ENCODE results near the gene FSTL4.

FSTL4 gene

DNA sequence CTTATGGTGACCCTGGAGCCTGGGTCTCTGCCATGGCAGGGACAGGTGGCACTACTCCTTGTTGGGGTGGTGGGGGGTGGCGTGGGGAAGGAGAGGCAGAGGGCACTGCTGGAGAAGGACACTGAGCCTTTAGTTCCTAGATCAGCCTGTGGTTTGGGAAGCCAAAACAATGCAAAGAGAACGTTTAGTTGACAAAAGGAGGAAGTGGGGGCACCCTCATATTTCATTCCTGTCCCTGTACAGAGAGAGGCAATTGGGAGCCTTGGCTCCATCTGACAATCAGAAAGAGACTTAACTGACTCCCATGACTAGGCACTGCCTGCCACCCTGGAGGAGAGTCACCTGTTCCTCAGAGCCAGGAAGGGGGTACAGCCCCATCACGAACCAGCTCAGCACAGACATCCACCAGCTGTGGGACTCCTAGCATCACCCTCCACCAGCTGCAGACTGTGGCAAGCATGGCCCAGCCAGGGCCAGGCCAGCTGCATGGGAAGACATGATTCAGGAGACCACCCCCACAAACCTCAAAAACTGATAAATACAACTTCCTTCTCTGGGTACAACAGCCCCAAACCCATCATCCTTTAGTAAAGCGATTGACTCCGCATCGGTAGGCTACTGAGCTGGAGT lies 303.1 kb downstream of the FSTL4 start:
- DNase-seq, result no peak

DNA sequence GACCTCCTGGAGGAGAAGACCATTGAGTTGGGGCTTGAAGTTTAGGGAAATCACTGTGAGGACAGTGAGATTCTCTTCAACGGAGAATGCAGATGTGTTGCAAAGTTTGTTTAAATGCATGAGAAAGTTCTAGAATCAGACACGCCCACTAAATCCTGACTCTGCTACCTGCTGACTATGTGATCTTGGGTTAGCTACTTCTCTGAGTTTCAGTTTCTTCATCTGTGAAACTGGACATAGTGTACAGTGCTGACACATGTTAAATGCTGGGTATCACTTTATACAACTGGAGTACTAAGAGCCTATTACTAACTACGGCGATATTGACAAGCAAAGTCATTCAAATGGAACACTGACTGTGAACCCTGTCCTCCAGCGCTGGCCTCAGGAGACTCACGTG lies 305.1 kb downstream of the FSTL4 start:
- DNase-seq, result no peak

DNA sequence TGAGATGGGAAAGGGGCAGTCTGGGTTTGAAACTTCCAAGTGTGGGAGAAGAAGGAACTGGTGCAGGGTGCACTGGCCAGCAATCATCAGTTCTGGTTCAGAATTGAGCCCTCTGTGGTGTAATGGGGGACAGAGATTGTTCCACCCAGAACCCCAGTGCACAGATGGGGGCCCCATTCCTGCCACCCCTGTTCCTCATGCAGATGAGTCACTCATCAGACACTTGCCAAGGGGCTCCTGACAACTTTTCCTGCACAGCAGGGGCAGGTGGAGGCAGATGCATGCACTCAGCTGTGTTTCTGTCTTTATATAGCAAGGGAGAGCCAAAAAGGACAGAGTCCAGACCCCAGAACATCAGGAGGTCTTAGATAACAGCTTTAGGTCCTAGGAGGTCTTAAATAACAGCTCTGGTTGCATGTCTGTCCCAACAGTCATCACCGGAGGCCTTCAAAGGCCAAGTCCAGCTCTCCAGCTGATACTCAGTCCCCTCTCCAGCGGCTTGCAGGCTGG lies 307.6 kb downstream of the FSTL4 start:
- no peak for DNase-seq

DNA sequence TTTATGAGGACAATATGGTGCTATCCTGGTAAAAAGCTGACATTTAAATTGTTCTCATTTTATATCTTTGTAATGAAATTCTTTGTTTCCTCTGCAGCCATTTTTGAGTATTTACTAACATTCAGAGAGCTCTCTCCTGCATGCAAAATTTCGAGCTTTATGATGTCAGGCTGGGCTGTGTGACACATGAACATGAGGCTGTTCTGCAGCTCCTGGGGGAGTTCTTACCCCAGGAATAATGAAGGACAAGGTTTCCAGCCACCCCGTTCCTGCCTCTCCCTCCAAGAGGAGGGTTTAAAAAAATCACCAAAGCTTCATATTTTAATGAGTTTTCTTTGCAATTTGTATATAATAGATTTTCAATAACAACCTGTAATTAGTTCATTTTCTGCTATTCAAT lies 308.2 kb downstream of the FSTL4 start:
- DNase-seq, result no peak

DNA sequence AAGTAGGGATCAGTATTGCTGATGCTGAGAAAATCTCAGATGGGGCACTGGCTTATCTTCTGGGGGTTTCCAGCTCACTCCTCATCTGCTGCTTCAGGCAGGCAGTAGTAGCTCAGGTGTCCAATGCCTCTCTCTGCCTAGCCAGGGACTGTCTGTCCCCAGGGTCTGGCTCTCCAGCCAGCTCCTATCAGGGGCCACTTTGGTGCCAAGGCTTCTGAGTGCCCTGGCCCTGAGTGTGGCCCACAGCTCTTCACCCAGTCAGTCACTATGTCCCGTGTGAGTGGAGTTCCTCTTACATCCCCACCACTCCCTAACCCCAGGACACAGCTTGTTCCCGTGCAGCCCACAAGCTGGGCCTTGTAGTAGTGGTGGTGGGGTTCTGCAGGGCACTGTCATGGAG lies 309.0 kb downstream of the FSTL4 start:
- DNase-seq, result no peak

DNA sequence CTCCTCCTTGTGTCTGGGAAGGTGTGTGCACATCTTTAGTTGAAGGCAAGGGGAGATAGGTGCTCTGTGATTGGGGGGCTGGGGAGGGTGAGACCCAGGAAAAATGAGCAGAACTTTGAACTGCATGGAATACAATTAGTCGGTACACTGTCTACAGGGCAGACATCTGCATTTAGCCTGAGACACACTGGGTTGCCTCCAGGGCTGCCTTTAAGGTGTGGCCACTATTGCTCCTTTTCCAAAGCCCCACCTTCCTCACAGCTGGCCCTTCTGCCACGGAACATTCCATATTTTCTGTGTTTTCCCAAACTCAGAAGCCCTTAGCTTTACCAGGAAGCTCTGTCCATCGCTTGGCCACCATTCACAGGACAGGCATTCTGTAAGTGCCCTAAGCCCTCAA lies 312.6 kb downstream of the FSTL4 start:
- DNase-seq, result no peak

DNA sequence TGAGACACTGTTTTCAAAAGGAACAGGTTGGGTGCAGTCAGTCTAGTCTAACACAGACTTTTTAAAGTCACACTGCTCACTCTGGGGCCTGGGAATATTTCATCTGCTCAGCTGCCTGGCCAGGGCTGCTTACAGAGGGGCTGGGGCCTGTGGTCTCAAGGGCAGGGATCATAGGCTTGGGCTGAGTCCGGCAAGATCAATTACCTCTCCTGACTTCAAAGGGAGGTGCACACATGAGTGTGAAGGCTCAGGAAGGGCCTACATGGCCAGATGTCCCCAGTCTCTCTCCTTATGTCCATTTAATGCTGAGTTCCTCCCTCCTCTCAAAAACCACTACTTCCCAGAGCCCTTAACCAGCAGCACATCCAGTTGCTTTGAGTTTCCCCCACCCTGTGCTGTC lies 313.3 kb downstream of the FSTL4 start:
- DNase-seq, result no peak

DNA sequence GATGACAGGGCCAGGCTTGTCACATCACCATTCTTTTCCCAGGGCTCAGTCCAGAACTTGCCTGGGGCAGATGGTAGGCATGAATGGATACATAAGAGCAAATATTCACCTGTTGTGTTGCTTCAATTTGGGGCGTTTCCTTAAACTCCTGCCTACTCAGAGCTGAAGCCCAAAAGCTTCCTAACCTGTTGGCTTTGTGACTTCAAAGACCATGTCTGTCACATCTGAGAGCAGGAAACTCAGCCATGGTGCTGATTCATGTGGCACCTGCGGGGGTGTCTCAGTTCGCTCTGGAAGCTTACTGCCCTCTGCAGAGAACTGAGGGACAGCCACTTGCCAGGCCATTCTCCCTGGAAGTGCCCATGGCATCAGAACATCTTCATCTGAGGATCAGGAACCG lies 313.9 kb downstream of the FSTL4 start:
- DNase-seq, result no peak

DNA sequence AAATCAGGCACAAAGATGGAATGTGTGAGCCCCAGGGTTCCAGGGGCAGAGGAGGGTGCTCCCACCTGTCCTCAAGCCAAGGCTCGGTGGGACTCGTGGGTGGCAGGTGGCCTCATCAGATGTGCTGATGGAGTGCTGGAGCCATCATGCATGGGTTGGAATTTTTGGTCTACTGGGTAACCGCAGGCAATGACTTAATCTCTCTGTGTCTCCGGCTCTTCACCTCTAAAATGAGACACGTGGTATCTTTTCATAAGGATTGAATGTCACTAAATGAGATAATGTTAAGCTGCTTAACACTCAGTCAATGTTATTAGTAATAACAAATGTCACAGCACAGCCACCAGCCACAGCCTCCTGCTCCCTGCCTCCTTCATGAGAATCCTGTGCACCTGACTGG lies 315.0 kb downstream of the FSTL4 start:
- no peak for DNase-seq

DNA sequence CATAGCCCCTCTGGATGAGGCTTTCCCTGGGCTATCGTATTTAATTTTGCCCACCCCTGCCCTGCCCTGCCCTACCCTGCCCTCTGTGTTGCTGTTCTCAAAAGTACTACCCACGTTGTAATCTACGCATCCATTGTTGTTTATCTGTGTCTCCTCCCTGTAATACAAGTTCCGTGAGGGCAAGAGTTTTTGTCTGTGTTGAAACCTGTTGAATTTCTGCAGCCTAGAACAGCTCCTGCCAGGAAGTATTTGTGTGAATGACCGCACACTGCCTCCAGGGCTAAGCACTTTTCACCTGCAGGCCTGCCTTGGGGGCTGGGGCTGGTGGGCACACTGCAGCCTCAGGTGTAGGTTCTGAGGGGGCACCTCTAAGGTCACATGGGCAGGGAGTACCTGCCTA lies 315.7 kb downstream of the FSTL4 start:
- no peak for DNase-seq

DNA sequence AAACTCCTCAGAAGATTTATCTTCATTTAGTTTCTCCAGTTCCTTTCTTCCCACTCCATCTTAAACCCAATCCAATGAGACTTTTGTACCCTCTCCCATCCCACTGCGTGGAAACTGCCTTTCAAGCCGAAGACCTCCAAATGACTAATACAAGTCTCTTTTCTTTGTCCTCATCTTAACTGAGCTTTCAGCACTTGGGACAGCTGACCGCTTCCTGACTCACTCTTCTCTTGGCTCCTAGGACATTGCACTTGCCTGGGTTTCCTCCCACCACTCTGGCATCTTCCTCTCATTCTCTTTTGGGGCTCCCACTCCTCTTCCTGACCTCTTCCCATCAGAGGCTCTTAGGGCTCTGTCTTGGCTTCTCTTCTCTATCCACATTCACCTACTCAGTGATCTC lies 316.8 kb downstream of the FSTL4 start:
- no peak for DNase-seq

DNA sequence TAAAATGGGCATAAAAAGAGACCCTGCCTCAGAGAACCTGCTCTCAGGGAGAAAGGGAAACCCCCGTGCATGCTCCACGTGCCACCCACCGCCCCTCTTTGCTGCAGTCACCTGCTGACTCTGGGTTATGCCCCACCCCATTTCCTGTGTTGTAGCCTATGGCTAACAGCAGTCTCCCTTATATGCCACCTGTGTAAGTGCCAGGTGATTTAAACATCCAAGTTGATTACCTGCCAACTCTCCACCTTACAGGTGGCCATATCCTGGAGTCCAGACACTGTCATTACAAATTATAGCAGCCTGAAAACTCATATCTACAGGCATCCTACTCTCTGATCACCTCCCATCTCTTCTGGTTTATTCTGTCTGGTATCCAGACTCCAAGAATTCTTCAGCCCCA lies 318.0 kb downstream of the FSTL4 start:
- DNase-seq, result no peak

DNA sequence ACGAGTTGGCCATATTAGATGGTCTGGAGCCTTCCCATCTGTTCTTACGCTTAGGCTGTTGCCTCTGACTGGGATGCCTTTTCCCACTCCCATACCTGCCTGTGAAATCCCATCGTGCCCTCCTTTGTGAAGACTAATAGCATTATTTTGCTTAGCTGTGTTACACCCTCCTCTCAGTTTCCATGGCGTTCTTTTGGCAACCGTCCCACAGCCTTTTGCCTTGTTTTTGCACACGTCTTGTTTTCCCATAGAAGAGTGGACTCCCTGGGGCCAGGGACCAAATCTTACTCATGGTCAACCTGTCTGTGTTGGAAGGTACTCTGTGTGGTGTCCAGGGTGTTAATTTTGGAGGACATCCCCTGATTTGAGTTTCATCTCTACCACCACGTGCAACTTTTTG lies 318.4 kb downstream of the FSTL4 start:
- no peak for DNase-seq

DNA sequence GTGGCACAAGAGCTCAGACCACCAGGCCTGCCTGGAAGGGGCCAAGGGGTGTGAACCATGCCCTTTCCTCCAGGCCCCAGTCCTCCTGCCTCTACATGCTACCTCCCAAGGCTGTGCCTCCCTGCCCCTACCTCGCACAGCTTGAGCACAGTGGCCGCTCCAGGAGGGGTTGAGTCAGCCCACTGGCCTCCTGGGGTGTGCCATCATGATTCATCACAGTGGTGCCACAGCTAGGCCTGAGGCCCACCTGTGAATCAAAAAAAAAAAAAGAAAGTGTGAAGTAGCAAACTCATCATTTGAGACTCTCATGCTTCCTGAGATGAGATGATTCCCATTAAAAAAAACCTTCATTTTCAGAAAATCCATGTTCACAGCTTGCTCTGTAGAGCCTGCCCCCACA lies 320.0 kb downstream of the FSTL4 start:
- DNase-seq, result no peak

DNA sequence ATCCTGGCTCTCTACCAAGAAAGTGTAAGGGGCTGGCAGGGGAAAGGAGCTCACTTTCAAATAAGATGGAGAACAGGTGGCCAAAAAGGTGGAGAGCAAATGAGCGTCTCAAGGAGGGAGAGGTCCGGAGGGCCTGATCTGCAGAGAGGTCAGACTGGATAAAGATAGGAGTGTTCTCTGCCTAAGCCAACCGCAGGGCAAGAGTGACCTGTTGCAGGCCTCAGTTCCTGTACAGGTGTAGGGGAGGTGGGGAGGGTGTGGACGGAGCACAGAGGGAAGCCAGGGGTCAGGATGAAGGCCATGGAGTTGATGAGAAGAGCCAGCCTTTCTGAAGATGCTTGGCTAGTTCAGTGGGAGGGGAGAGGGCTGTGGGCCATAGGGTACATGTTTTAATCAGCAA lies 320.8 kb downstream of the FSTL4 start:
- DNase-seq, result no peak

DNA sequence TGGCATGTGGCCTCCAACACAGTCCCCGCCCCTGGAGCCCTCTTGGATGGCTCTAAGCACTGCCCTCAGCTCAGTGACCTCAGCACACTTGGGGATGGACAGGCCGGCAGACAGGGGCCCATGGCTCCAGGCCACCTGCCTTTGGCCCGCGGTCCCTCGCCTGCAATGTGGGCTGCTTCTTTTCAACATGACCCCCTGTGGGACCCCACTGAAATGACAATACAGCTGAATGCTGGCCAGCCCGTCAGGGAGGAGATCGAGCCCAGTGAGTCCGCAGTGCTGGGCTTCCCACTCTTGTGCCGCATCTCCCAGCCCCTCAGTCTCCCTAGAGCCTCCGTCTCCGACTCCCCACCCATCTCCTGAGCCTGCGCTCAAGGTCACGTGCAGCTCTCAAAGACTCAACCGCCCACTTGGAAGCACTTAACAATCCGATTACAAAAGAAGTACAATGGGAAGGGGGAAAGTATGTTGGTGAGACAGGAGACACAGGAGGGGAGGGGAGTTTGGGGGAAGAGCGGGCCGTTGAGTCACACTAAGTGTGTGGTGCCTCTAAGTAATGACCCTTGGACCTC lies 321.6 kb downstream of the FSTL4 start:
- no peak for DNase-seq

DNA sequence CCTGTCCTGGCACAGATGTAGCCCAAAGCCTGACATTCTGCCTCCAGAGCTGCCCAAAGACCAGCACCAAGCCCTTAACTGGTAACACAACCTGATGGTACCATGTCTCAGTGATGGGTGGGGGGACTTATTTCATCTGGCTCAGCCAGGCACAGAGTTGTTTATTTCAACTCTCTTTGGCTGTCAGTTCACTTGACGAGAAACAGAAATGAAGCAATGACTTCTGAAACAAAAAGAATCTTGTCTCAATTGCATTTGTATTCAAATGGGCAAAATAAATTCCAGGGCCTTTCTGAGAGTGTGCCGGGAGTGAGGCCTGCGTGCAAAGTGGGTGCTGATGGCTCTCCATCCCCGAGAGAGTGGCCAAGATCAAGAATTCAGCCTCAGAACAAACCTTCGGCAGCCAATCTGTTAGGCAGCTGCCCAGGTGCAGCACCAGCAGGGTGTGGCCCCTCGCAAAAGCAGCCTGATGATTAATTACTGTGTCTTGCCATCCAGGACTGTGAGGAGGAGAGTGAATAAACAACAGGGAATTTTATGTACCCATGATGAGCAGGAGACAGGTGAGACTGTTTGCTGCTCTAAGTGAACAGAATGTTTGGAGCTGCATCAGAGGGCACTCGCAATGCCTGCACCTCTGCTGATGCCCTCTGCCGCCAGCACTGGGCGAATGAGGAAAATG lies 322.5 kb downstream of the FSTL4 start:
- DNase-seq, result no peak

DNA sequence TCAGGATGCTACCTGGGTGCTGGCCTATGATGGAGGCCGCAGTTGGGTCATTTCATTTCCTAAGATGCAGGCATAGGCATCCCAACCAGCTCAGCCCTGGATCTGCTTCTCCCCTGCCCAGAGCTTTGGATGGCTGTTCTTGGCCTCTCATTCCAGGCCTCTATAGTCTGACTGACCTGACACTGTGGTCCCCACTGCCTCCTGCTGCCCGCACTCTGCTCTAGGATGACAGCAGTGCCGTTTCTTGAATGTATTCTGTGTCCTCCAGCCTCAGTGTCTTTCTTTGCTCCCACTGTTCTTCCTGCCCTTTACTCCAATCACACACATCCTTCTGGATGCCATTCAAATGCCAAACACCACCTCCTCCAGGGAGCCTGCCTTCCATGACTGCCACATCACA lies 324.8 kb downstream of the FSTL4 start:
- no peak for DNase-seq

DNA sequence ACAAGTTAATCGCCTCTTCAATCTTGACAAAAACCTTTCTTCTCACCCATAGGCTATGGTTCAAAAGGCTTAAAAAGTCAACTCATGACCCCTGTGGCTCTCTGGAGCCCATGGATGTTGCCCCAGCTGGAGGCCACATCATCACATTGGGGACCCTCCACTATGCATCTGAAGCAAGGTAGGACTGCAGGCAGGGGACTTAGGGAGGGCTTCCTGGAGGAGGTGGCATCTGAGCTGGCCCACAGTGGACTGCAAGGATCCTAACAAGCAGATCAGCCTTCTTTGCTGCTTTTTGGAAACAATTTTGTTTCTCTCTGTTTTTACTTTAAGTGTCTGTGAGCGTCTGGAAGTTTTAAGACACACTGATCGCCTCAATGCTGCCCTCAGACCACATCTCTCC lies 325.9 kb downstream of the FSTL4 start:
- DNase-seq, result no peak

DNA sequence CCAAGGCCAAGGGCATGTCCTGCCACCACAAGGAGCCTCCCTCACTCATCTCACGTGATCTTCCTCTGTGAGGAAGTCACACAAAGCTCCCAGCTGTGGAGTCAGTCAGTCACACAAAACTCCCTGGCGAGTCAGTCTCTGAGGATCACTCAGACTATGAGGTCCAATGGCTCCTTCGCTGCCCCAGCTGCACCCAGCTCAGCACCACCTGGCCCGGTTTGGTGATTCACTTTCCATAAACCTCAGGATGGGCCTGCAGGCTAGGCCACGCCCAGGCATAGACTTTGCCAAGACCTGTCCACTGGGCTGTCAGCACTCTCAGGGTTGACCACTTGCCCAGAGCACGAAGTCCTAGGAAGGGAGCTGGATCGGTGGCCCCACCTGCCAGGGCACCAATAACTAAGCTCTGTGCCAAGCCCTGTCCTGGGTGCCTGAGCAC lies 326.7 kb downstream of the FSTL4 start:
- no peak for DNase-seq

DNA sequence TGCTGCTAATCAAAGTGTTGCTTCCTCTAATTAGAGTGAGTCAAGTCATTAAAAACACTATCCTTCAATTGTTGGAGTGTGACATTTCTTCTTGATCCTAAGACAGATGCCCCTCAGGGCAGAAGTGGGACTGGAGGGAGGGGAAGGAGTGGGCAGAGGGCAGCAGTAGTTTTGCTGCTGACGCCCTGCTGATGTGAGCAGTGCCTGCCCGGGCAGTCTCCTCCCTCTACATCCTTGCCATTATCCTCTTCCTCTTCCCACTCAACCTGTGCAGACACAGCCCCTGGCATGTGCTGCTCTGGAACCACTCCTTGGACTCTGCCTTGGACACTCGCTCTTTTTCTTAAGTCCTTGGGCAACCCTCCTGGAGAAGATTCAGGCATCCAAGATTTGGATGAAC lies 328.0 kb downstream of the FSTL4 start:
- DNase-seq, result no peak

DNA sequence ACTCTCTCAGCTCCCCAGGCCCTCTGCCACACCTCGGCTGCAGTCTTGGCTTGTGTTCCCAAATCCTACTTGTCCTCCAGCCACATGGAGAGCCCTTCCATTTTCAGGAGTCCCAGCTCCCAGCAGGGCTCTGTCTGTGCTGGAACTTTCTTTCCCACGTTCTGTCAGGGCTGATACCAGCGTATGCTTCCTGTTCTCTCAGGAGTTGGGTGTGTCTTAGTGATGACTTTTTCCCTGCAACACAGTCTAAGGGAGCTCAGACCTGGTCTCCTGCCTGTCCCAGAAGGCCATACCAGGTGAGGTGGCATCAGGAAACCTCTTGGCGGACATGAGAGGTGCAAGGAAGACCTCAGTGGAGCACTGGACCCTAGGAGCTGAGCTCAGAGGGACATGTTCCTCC lies 334.0 kb downstream of the FSTL4 start:
- no peak for DNase-seq

DNA sequence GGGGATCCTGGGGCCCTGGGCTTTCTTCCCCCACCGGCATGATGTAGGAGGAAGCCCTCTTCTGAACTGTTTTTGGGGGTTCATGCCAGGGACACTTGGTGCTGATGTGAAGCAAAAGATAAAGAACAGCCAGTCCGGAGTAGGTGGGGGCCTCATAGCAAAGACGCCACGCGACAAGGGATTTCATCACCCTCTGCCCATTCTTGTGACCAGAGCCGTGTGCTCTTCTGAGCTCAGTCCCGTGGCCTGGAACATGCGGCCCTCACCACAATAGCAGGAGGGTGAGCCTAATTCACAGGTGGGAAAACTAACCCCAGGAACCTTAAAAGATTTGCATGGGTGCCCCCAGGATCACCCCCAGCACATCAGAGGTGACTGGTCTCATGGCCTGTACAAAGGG lies 334.6 kb downstream of the FSTL4 start:
- DNase-seq, result no peak

DNA sequence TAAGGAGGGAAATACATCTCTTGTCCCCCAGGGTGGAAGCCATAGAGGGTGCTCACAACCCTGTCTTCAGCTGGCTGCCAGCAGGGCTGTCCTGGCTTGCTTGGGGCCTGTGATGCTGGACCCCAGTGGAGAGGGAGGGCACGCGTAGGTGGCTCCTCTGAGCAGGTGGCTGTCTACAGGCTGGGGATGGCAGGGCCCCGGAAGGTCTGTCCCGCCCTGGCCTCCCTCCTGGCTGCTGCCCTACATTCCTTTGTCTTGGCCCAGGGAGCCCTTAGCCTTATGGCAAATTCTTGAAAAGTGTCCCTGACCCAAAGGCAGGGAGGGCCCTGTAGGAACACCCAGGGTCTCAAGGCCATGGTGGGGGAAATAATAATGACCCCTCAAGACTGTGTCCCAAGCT lies 336.2 kb downstream of the FSTL4 start:
- DNase-seq, result no peak

DNA sequence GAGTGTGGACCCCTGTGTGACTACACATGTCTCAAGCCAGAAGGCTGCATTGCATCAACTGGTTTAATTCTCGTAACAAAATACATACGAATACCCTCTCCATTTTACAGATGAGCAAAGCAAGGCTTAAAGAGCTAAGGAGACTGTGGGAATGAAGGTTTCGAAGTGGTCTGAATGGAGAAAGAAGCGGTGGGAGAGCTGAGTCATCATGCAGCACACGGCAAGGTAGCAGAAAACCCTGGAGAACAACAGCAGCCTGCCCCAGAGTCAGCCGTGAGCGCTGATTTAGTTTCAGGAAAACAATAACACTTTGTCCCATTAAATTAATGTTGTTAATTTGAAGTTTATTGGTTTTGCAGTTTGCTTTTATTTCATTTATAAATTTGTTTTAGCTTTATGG lies 336.7 kb downstream of the FSTL4 start:
- no peak for DNase-seq
